Measurements from ENCODE around the gene ERLEC1.

DNA sequence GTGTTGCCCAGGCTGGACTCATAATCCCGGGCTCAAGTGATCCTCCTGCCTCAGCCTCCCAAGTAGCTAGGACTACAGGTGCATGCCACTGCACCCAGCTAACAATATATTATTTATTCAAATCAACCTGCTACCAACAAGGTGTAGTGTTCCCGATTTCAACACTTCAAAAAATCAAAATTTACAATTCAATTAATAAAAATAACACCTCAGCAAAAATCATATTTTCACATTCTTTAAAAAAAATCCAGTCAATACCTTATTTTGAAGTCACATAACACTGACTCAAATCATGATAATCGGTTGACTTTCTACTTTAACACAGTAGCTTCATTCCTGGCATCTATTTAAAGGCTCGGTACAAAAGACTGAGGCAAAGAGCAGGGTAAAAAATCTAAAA, 65.7 kb downstream of the ERLEC1 start:
- TF ChIP-seq, protein P1, sequence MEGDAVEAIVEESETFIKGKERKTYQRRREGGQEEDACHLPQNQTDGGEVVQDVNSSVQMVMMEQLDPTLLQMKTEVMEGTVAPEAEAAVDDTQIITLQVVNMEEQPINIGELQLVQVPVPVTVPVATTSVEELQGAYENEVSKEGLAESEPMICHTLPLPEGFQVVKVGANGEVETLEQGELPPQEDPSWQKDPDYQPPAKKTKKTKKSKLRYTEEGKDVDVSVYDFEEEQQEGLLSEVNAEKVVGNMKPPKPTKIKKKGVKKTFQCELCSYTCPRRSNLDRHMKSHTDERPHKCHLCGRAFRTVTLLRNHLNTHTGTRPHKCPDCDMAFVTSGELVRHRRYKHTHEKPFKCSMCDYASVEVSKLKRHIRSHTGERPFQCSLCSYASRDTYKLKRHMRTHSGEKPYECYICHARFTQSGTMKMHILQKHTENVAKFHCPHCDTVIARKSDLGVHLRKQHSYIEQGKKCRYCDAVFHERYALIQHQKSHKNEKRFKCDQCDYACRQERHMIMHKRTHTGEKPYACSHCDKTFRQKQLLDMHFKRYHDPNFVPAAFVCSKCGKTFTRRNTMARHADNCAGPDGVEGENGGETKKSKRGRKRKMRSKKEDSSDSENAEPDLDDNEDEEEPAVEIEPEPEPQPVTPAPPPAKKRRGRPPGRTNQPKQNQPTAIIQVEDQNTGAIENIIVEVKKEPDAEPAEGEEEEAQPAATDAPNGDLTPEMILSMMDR (IDR thresholded peaks at IDR 0.05): no peak
- no peak for TF ChIP-seq POLR2A (IDR thresholded peaks at IDR 0.05)
- TF ChIP-seq POLR2AphosphoS5 (IDR thresholded peaks at IDR 0.05): no peak

All from breast epithelium (tissue), 3 donors.